HuH-7.5 (cell line): ENCODE data around the gene HDHD3.
"Not testable (repeated sequence)": the region's sequence is repeated elsewhere in the genome, so short reads cannot be mapped to it uniquely, and the experiment has no call there.

Experiments used
- DNase-seq: peaks from one replicate; pipeline ENCODE4 v3.0.0; 2011; ENCODE audit warnings: low spot score

HDHD3 gene

GRCh38 chr9:113389451-113389850, 12.7 kb upstream of the HDHD3 start:
- no peak for DNase-seq

GRCh38 chr9:113388833-113389232, 12.0 kb upstream of the HDHD3 start:
- no peak for DNase-seq

GRCh38 chr9:113387560-113388230, 10.9 kb upstream of the HDHD3 start:
- DNase-seq = peak; percentile 76

GRCh38 chr9:113386571-113387393, 10.0 kb upstream of the HDHD3 start:
- no peak for DNase-seq

GRCh38 chr9:113381909-113382411, 5.2 kb upstream of the HDHD3 start:
- DNase-seq = no peak

- DNase-seq = not testable (repeated sequence)
Observed at GRCh38 chr9:113381441-113381840, 4.7 kb upstream of the HDHD3 start.

GRCh38 chr9:113380869-113381378, 4.1 kb upstream of the HDHD3 start:
- no peak for DNase-seq

GRCh38 chr9:113379829-113380210, 3.0 kb upstream of the HDHD3 start:
- DNase-seq = not testable (repeated sequence)

GRCh38 chr9:113379094-113379828, 2.5 kb upstream of the HDHD3 start:
- not testable (repeated sequence) for DNase-seq

- no peak for DNase-seq
Observed at GRCh38 chr9:113375057-113376023, 1.4 kb downstream of the HDHD3 start.

GRCh38 chr9:113373676-113374392, 3.0 kb downstream of the HDHD3 start:
- no peak for DNase-seq

- DNase-seq = no peak
Observed at GRCh38 chr9:113373256-113373655, 3.5 kb downstream of the HDHD3 start.

- DNase-seq = no peak
Observed at GRCh38 chr9:113372059-113372458, 4.7 kb downstream of the HDHD3 start.

GRCh38 chr9:113370806-113371325, 5.9 kb downstream of the HDHD3 start:
- no peak for DNase-seq

- no peak for DNase-seq
Observed at GRCh38 chr9:113369855-113370140, 7.0 kb downstream of the HDHD3 start.

GRCh38 chr9:113368982-113369854, 7.6 kb downstream of the HDHD3 start:
- no peak for DNase-seq

- no peak for DNase-seq
Observed at GRCh38 chr9:113368348-113368981, 8.3 kb downstream of the HDHD3 start.

- not testable (repeated sequence) for DNase-seq
Observed at GRCh38 chr9:113365652-113366051, 11.1 kb downstream of the HDHD3 start.

GRCh38 chr9:113364951-113365350, 11.8 kb downstream of the HDHD3 start:
- DNase-seq = no peak
